Muscle of back (tissue), 11 donors: ENCODE data around the gene ARMS2. TPM values are rescaled to one million over a fixed set of nuclear protein-coding genes. Genes with fewer than 3 reads are reported as not detected.

ENCODE experiments used
- DNase-seq, 3 donors: peaks; one replicate each; pipeline versions ENCODE4 v3.0.0 to v3.0.0-alpha.2; 2013
- polyA plus RNA-seq, 10 donors: library from polyadenylated mRNA; unstranded; fragments of 120-200 nt; gene quantifications; one replicate each; pipeline ENCODE4 v1.2.1, GENCODE V29; 2013; ENCODE audit not compliant: insufficient read length in 10 of 10

Gene ARMS2
- polyA plus RNA-seq, 10 donors: 0.16 to 0.56 (median 0.35) TPM; not detected in 6

- peak in 1 of 3 donors; percentile 30 for DNase-seq
These were observed 4.0 kb upstream of the ARMS2 start for GRCh38 chr10:122450353-122450990.

GRCh38 chr10:122454071-122454470 lies 382 bp upstream of the ARMS2 start:
- DNase-seq: no peak

- DNase-seq: no peak
These were observed 1.1 kb downstream of the ARMS2 start for GRCh38 chr10:122455376-122456079.

GRCh38 chr10:122457934-122458333 lies 3.5 kb downstream of the ARMS2 start:
- DNase-seq: peak in 1 of 3 donors; percentile 26

- no peak for DNase-seq
These were observed 4.2 kb downstream of the ARMS2 start for GRCh38 chr10:122458693-122459092.

- DNase-seq: no peak
These were observed 5.3 kb downstream of the ARMS2 start for GRCh38 chr10:122459561-122460273.

- peak in 1 of 3 donors; percentile 60 for DNase-seq
These were observed 6.4 kb downstream of the ARMS2 start for GRCh38 chr10:122460891-122461293.

GRCh38 chr10:122461367-122461728 lies 6.9 kb downstream of the ARMS2 start, which contains the start of gene HTRA1:
Gene HTRA1 (plus strand): TSS chr10:122461553. CDS start chr10:122461653, 100 bp downstream.
- peak; percentile 65 to 85 (median 80) for DNase-seq

- peak in 1 of 3 donors; percentile 71 for DNase-seq
These were observed 7.5 kb downstream of the ARMS2 start for GRCh38 chr10:122461729-122462532.

GRCh38 chr10:122462533-122463465 lies 8.3 kb downstream of the ARMS2 start:
- DNase-seq: peak in 2 of 3 donors; percentile 76 to 90

- no peak for DNase-seq
These were observed 9.2 kb downstream of the ARMS2 start for GRCh38 chr10:122463466-122464249.

GRCh38 chr10:122464250-122464510 lies 9.7 kb downstream of the ARMS2 start:
- no peak for DNase-seq

- DNase-seq: no peak
These were observed 10.1 kb downstream of the ARMS2 start for GRCh38 chr10:122464586-122464985.

GRCh38 chr10:122465401-122466040 lies 11.1 kb downstream of the ARMS2 start:
- DNase-seq: peak in 1 of 3 donors; percentile 70

- DNase-seq: no peak
These were observed 12.5 kb downstream of the ARMS2 start for GRCh38 chr10:122466951-122467381.

GRCh38 chr10:122467701-122468100 lies 13.2 kb downstream of the ARMS2 start:
- DNase-seq: no peak

GRCh38 chr10:122468307-122468925 lies 14.0 kb downstream of the ARMS2 start:
- DNase-seq: no peak

- peak in 1 of 3 donors; percentile 93 for DNase-seq
These were observed 14.7 kb downstream of the ARMS2 start for GRCh38 chr10:122468926-122469781.
